ENCODE results near the gene TAF3. TPM values are rescaled to one million over a fixed set of nuclear protein-coding genes. Genes with fewer than 3 reads are reported as not detected.

TAF3 gene
- polyA plus RNA-seq, 1 of the 3 experiments (the other 2 are of a cell fraction): 2.4 TPM

- TF ChIP-seq MAX (IDR thresholded peaks at IDR 0.05; ENCODE audit: low read depth) (0 out of 2 replicates have a peak, but pooled peaks have one; percentile 2), USF1 (IDR thresholded peaks at IDR 0.05; ENCODE audit: borderline replicate concordance, low read depth) (no peak), RXRA (IDR thresholded peaks at IDR 0.05; ENCODE audit: borderline replicate concordance, low read depth) (no peak), JUND (IDR thresholded peaks at IDR 0.05) (no peak), EP300 (IDR thresholded peaks at IDR 0.05; ENCODE audit: borderline replicate concordance in 1 of 2, low read depth in 1 of 2, low read length in 1 of 2) (no peak), PBX3 (IDR thresholded peaks at IDR 0.05) (no peak), IRF3 (IDR thresholded peaks at IDR 0.05; ENCODE audit: low read depth, low read length) (no peak), POLR2AphosphoS5 (IDR thresholded peaks at IDR 0.05; ENCODE audit: low read depth, low read length) (peak; percentile 94)
These were observed 30.3 kb upstream of the TAF3 start, which contains the start of the genes ATP5F1C and KIN (continued) for GRCh38 chr10:7787857-7788638.

GRCh38 chr10:7788639-7789286 lies 29.5 kb upstream of the TAF3 start:
- H3K9ac ChIP-seq: peak overlapping the region; percentile 88
- 3% methylated on average over 13 of the region's 25 CpGs for WGBS (ENCODE audit: low lambda C conversion rate)
- POLR2A ChIA-PET: interaction anchor here (1.0 to 2.1 kb wide), 3 partner anchors 12 to 30 kb away, joined by 3 to 9 read pairs (median 5); partner anchors contain the start of gene TAF3
- peak overlapping the region; percentile 85 to 92 for H3K4me3 ChIP-seq (ENCODE audit: low read depth in 2 of 2, low read length in 1 of 2)
- H3K27me3 ChIP-seq (ENCODE audit: insufficient read depth): no peaks in the 10 kb centered on the region
- H3K9me2 ChIP-seq: no peaks in the 10 kb centered on the region
- DNase-seq: peak; percentile 34
- H3K4me1 ChIP-seq (ENCODE audit: control insufficient read depth in 1 of 2, insufficient read depth in 2 of 2, low read depth in 1 of 2, low read length in 1 of 2): peaks cover 14% of the 10 kb centered on the region in 2 experiments; a peak in 3 of 4 replicates
- peaks cover 9% of the 10 kb centered on the region for H3F3A ChIP-seq (replicated peaks; ENCODE audit: insufficient read depth)
- peak overlapping the region; percentile 86 for H3K4me2 ChIP-seq
- peak overlapping the region; percentile 33; the same call in 1 of the 2 replicates for H2AFZ ChIP-seq (ENCODE audit: low read depth)
- H4K20me1 ChIP-seq (ENCODE audit: insufficient read depth): peaks cover 76% of the 10 kb centered on the region
- peaks cover 7 to 15% of the 10 kb centered on the region in 2 experiments for H3K36me3 ChIP-seq (replicated peaks in 1 of 2; ENCODE audit: control insufficient read depth in 1 of 2, insufficient read depth in 2 of 2, low read length in 1 of 2)
- H3K9me3 ChIP-seq: no peaks in the 10 kb centered on the region
- peaks cover 100% of the 10 kb centered on the region for H3K79me2 ChIP-seq (ENCODE audit: insufficient read depth)
- H3K27ac ChIP-seq (ENCODE audit: low read depth in 2 of 2, low read length in 1 of 2): peak overlapping the region; percentile 65 to 77; a peak in 3 of 4 replicates
- TF ChIP-seq TEAD4 (IDR thresholded peaks at IDR 0.05; ENCODE audit: borderline replicate concordance, insufficient read depth) (no peak), CTCF (IDR thresholded peaks at IDR 0.05) (no peak), EP300 (IDR thresholded peaks at IDR 0.05; ENCODE audit: borderline replicate concordance in 1 of 2, low read depth in 1 of 2, low read length in 1 of 2) (no peak), SMC3 (IDR thresholded peaks at IDR 0.05; ENCODE audit: low read depth, low read length) (no peak), PBX3 (IDR thresholded peaks at IDR 0.05) (no peak)
- CTCF ChIA-PET: interaction anchor here (0.9 to 2.2 kb wide), 3 partner anchors 8 to 264 kb away, joined by 3 to 10 read pairs (median 4); no protein-coding TSS in a partner anchor
